ENCODE results near the gene MAT1A.

MAT1A gene

GRCh38 chr10:80277016-80277415 is 12.4 kb downstream of the MAT1A start:
- Mint-ChIP-seq H3K4me1 (no peaks in the 10 kb centered on the region), H3K9me3 (no peaks in the 10 kb centered on the region), H3K27me3 (peaks cover 9% of the 10 kb centered on the region), H3K4me3 (no peak overlapping the region), H3K36me3 (no peaks in the 10 kb centered on the region), H3K27ac (no peak overlapping the region)
- no peak for DNase-seq
- CTCF ChIA-PET, result no interaction called here

- H3K4me3 Mint-ChIP-seq, result no peak overlapping the region
- CTCF ChIA-PET, result no interaction called here
- peaks cover 9% of the 10 kb centered on the region for H3K27me3 Mint-ChIP-seq
Measured at GRCh38 chr10:80276335-80276734, 13.1 kb downstream of the MAT1A start.

GRCh38 chr10:80275756-80276155 is 13.7 kb downstream of the MAT1A start:
- H3K27ac Mint-ChIP-seq, result no peak overlapping the region

More at GRCh38 chr10:80276335-80276734, 13.1 kb downstream of the MAT1A start:
- no peaks in the 10 kb centered on the region for H3K4me1 Mint-ChIP-seq
- H3K27ac Mint-ChIP-seq, result no peak overlapping the region
- H3K36me3 Mint-ChIP-seq, result no peaks in the 10 kb centered on the region
- H3K9me3 Mint-ChIP-seq, result no peaks in the 10 kb centered on the region
- no peak for DNase-seq

GRCh38 chr10:80275135-80275498 is 14.3 kb downstream of the MAT1A start:
- CTCF ChIA-PET, result no interaction called here

More at GRCh38 chr10:80275756-80276155, 13.7 kb downstream of the MAT1A start:
- Mint-ChIP-seq H3K9me3 (no peaks in the 10 kb centered on the region), H3K27me3 (peaks cover 9% of the 10 kb centered on the region), H3K36me3 (no peaks in the 10 kb centered on the region), H3K4me1 (no peaks in the 10 kb centered on the region), H3K4me3 (no peak overlapping the region)
- CTCF ChIA-PET, result no interaction called here
- DNase-seq, result no peak

GRCh38 chr10:80274396-80275134 is 14.9 kb downstream of the MAT1A start:
- no peaks in the 10 kb centered on the region for H3K9me3 Mint-ChIP-seq
- no peaks in the 10 kb centered on the region for H3K4me1 Mint-ChIP-seq
- peaks cover 9% of the 10 kb centered on the region for H3K27me3 Mint-ChIP-seq
- no peak overlapping the region for H3K4me3 Mint-ChIP-seq
- H3K36me3 Mint-ChIP-seq, result no peaks in the 10 kb centered on the region
- CTCF ChIA-PET, result no interaction called here
- DNase-seq, result no peak
- no peak overlapping the region for H3K27ac Mint-ChIP-seq

More at GRCh38 chr10:80275135-80275498, 14.3 kb downstream of the MAT1A start:
- H3K4me1 Mint-ChIP-seq, result no peaks in the 10 kb centered on the region
- no peaks in the 10 kb centered on the region for H3K9me3 Mint-ChIP-seq
- no peaks in the 10 kb centered on the region for H3K36me3 Mint-ChIP-seq
- peaks cover 9% of the 10 kb centered on the region for H3K27me3 Mint-ChIP-seq
- no peak for DNase-seq
- H3K4me3 Mint-ChIP-seq, result no peak overlapping the region
- H3K27ac Mint-ChIP-seq, result no peak overlapping the region

- CTCF ChIA-PET, result no interaction called here
- no peaks in the 10 kb centered on the region for H3K36me3 Mint-ChIP-seq
- H3K27ac Mint-ChIP-seq, result no peak overlapping the region
- H3K27me3 Mint-ChIP-seq, result peaks cover 9% of the 10 kb centered on the region
- no peak overlapping the region for H3K4me3 Mint-ChIP-seq
- DNase-seq, result no peak
- H3K9me3 Mint-ChIP-seq, result no peaks in the 10 kb centered on the region
- H3K4me1 Mint-ChIP-seq, result no peaks in the 10 kb centered on the region
Measured at GRCh38 chr10:80273523-80274170, 15.8 kb downstream of the MAT1A start.

GRCh38 chr10:80272793-80273522 is 16.5 kb downstream of the MAT1A start:
- Mint-ChIP-seq H3K4me3 (no peak overlapping the region), H3K27ac (no peak overlapping the region), H3K36me3 (no peaks in the 10 kb centered on the region), H3K9me3 (no peaks in the 10 kb centered on the region), H3K27me3 (peaks cover 9% of the 10 kb centered on the region), H3K4me1 (no peaks in the 10 kb centered on the region)
- CTCF ChIA-PET, result interaction anchor here (0.9 to 1.1 kb wide), 2 partner anchors 12 to 172 kb away, joined by 3 read pairs; no protein-coding TSS in a partner anchor
- no peak for DNase-seq

- Mint-ChIP-seq H3K36me3 (no peaks in the 10 kb centered on the region), H3K9me3 (no peaks in the 10 kb centered on the region), H3K4me3 (no peak overlapping the region), H3K27me3 (peaks cover 7% of the 10 kb centered on the region), H3K27ac (no peak overlapping the region), H3K4me1 (no peaks in the 10 kb centered on the region)
- DNase-seq, result no peak
- CTCF ChIA-PET, result no interaction called here
Measured at GRCh38 chr10:80271416-80271815, 18.0 kb downstream of the MAT1A start.

GRCh38 chr10:80270887-80271286 is 18.6 kb downstream of the MAT1A start:
- no peak for DNase-seq
- Mint-ChIP-seq H3K4me3 (no peak overlapping the region), H3K9me3 (no peaks in the 10 kb centered on the region), H3K27ac (no peak overlapping the region), H3K27me3 (peaks cover 7% of the 10 kb centered on the region), H3K36me3 (no peaks in the 10 kb centered on the region), H3K4me1 (no peaks in the 10 kb centered on the region)
- CTCF ChIA-PET, result no interaction called here

GRCh38 chr10:80268938-80269588 is 20.4 kb downstream of the MAT1A start:
- DNase-seq, result no peak
- Mint-ChIP-seq H3K27ac (no peak overlapping the region), H3K4me3 (no peak overlapping the region), H3K9me3 (no peaks in the 10 kb centered on the region), H3K36me3 (no peaks in the 10 kb centered on the region), H3K27me3 (peaks cover 15% of the 10 kb centered on the region), H3K4me1 (no peaks in the 10 kb centered on the region)
- CTCF ChIA-PET, result interaction anchor here (1.5 kb wide), 1 partner anchor 8 kb away, joined by 8 read pairs; no protein-coding TSS in a partner anchor

- CTCF ChIA-PET, result no interaction called here
- H3K4me1 Mint-ChIP-seq, result no peaks in the 10 kb centered on the region
- H3K9me3 Mint-ChIP-seq, result no peaks in the 10 kb centered on the region
- no peaks in the 10 kb centered on the region for H3K36me3 Mint-ChIP-seq
- no peak overlapping the region for H3K27ac Mint-ChIP-seq
- no peak for DNase-seq
- peaks cover 17% of the 10 kb centered on the region for H3K27me3 Mint-ChIP-seq
- H3K4me3 Mint-ChIP-seq, result no peak overlapping the region
Measured at GRCh38 chr10:80268266-80268665, 21.2 kb downstream of the MAT1A start.

- H3K4me3 Mint-ChIP-seq, result no peak overlapping the region
- no peak for DNase-seq
- no peaks in the 10 kb centered on the region for H3K36me3 Mint-ChIP-seq
- CTCF ChIA-PET, result no interaction called here
- H3K4me1 Mint-ChIP-seq, result no peaks in the 10 kb centered on the region
- H3K27ac Mint-ChIP-seq, result no peak overlapping the region
- peaks cover 20% of the 10 kb centered on the region for H3K27me3 Mint-ChIP-seq
- H3K9me3 Mint-ChIP-seq, result no peaks in the 10 kb centered on the region
Measured at GRCh38 chr10:80266513-80266863, 23.0 kb downstream of the MAT1A start.

GRCh38 chr10:80265740-80266512 is 23.5 kb downstream of the MAT1A start:
- H3K27me3 Mint-ChIP-seq, result peaks cover 22% of the 10 kb centered on the region
- CTCF ChIA-PET, result interaction anchor here (0.6 kb wide), 1 partner anchor 218 kb away, joined by 3 read pairs; no protein-coding TSS in a partner anchor

More at GRCh38 chr10:80265740-80266512, 23.5 kb downstream of the MAT1A start:
- Mint-ChIP-seq H3K27ac (no peak overlapping the region), H3K4me3 (no peak overlapping the region), H3K9me3 (no peaks in the 10 kb centered on the region), H3K4me1 (no peaks in the 10 kb centered on the region), H3K36me3 (no peaks in the 10 kb centered on the region)
- no peak for DNase-seq

All from activated naive CD4-positive, alpha-beta T cell treated with anti-CD3 and anti-CD28 coated beads, Interleukin-2, amount 10 ng/mL, durations not matched to agents 7 days and 5 days (primary cell).